ENCODE measurements around the gene BEND4.

Gene BEND4

DNA sequence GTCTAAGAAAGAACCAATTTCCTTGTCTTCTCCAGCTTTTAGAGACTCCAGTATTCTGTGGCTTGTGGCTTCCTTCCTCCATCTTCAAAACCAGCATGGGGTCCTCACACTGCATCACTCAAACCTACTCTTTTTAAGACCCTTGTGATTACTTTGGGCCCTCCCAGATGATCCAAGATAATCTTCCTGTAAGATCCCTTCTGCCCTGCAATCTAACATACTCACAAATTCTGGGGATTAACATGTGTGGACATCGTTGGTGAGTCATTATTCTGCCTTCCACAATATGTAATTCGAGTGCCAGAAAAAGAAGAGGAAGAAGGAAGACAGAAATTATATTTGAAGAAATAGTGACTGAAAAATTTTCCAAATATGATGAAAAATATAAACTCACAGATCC lies 47.9 kb downstream of the BEND4 start:
- DNase-seq (ENCODE audit: low read depth), result no peak

DNA sequence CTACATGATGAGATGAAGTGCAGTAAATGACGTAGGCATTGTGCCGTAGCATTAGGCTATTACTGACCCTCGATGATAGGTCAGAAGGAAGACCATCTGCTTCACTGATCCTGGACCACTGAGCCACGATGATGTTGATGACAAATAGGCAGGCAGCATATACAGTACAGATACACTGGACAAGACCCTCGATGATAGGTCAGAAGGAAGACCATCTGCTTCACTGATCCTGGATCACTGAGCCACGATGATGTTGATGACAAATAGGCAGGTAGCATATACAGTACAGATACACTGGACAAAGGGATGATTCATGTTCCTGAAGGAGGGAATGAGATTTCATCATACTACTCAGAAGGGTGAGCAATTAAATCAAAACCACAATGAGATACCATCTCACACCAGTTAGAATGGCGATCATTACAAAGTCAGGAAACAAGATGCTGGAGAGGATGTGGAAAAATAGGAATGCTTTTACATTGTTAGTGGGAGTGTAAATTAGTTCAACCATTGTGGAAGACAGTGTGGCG lies 50.9 kb downstream of the BEND4 start:
- DNase-seq (ENCODE audit: low read depth), result no peak

DNA sequence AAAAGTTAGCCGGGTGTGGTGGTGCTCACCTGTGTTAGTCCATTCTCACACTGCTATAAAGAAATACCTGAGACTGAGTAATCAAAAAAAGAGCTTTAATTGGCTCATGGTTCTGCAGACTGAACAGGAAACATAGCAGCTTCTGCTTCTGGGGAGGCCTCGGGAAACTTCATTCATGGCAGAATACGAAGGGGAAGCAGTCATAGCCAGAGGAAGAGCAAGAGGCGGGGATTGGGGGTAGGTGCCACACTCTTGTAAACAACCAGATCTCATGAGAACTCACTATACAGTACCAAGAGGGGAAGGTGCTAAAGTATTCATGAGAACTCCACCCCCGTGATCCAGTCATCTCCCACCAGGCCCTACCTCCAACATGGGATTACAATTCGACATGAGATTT lies 64.1 kb downstream of the BEND4 start:
- no peak for DNase-seq (ENCODE audit: low read depth)

DNA sequence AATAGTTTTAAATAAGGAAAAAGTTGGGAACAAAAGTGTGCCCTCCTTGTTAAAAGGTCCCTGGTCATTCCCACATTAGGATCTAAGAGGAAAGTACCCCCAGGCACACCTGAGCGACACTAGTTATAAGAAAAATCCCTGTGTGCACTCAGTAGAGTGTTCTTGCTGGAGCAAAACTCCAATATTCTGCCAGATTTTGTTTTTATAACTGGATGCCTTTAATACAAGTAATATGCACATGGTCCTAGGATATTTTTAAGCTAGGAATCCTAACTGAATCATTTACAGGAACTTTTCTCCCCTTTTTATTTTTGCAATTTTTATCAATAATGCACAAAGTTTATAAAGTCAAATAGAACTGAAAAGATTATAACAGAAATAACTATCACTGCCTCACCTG lies 68.6 kb downstream of the BEND4 start:
- no peak for DNase-seq (ENCODE audit: low read depth)

DNA sequence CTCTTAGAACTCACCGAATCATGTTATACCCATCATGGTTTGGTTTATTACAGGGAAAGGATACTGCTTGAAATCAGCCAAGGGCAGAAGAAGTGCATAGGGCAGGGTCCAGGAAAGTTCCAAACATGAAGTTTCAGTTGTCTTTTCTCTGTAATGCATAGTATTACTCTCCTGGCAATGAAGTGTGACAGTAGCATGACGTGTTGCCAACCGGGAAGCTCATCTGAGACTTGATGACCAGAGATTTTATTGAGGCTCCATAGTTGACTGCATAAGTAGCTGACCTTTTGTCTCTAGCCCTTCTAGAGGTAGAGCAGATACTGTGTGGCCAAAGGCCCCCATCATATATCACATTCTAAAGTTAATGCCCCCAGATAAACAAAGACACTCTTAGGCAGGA lies 72.1 kb downstream of the BEND4 start:
- DNase-seq (ENCODE audit: low read depth), result no peak

DNA sequence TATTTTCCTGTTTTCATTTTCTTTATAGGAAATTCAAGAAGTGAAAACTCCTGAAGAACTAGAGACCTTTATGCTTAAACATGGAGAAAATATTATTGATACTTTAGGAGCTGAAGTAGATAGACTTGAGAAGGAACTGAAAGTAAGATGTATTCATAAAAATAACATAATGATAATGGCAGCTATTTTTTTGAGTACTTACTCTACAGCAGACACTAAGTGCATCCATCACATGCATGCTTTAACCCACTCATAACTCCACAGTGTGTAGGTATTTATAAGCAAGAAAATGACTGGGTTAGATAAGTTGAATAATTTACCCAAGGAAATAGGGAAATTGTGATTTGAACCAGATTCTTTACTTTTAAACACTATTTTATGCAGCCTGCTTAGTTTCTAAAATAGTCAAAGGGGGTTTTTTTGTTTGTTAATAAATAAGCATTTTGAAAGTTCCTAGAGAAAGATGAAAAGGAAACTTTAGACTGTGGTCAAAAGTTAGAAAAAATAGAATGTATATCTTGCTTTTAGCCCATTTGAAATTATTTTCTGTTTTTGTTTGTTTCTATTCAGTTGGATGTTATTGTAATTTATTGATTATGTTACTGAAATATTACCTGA lies 74.2 kb downstream of the BEND4 start:
- DNase-seq (ENCODE audit: low read depth), result no peak

DNA sequence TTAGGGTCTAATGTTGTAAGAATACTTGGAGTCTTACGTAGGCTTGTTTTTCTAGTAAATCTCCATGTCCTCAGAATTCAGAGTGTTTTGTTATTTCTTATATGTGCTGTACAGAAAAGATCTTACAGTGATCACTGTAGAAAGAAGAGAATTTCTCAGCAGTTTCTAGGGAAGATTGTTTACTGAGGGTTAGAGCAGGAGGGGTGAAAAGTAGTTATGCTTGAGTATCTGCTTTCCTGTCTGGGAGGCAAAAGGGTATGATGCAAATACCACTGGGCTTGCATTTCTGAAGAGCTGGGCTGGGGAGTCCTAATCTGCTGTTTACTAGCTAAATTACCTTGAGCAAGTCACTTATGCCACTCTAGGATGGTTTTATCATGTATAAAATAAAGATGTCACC lies 78.2 kb downstream of the BEND4 start:
- no peak for DNase-seq (ENCODE audit: low read depth)

DNA sequence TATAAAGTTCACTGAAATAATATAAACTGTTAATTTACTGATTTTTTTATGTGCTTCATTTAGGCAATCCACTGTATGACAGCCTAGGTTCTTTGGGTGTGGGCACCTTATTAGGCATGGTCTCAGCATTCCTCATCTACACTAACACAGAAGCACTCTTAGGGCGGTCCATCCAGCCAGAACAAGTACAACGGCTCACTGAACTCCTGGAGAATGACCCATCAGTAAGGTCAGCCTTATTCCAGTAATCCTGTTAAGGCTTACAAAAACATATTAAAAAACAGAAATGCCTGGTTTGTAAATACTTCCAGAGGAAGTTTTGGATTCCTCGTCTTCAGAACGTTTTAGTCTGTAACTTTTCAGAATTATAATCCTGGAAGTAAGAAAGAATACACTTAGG lies 82.0 kb downstream of the BEND4 start:
- no peak for DNase-seq (ENCODE audit: low read depth)

DNA sequence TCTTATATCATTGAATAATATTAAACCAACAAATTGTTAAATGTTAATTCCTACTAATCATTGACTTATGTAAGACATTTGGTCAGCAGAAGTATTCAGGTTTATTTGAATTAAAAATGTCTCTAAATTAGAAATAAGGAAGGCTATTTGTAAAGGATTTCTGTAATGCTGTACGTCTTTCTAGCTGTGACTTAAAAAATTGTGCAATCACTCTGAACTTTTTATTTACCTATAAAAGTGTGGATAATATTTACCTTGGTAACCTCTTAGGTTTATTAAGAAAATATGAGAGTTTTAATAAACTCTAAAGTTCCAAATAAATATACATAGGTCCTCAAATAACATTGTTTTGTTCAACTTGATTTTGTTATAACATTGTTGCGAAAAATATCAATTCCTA lies 85.2 kb downstream of the BEND4 start:
- no peak for DNase-seq (ENCODE audit: low read depth)

DNA sequence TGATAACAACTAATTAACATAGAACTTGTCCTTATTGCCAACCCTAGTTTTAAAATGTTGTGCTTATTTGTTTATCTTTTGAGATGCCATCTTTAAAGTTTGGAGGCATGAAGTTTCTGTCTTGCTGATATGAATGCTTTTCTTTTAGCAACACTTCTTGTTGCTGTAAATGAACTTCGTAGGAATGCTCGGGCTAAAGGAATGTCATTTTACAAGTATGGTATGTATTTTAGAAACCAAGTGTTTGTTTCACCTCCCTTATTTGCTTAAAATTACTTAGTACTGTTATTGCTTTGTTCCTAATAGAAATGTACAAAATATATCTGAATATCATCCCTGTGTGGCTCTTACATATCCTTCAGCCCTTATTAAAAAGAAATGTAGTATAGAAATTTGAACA lies 86.1 kb downstream of the BEND4 start:
- DNase-seq (ENCODE audit: low read depth), result no peak

All from activated T-cell treated with anti-CD3 and anti-CD28 coated beads for 24 hours (primary cell).